IgD-negative memory B cell (primary cell): ENCODE measurements around the gene PRKX. TPM values are rescaled to one million over a fixed set of nuclear protein-coding genes. Genes with fewer than 3 reads are reported as not detected.
"Not testable (repeated sequence)": the region's sequence is repeated elsewhere in the genome, so short reads cannot be mapped to it uniquely, and the experiment has no call there.

Experiments
- H3K27ac Mint-ChIP-seq, 3 donors: one replicate each; pipeline ENCODE4 v1.8.0; 2020 to 2022; ENCODE audit warnings: mild to moderate bottlenecking in 3 of 3, mixed read lengths in 3 of 3, moderate library complexity in 1 of 3
- H3K27me3 Mint-ChIP-seq: one replicate; pipeline ENCODE4 v1.8.0; 2021; ENCODE audit warnings: mixed read lengths
- H3K36me3 Mint-ChIP-seq: one replicate; pipeline ENCODE4 v1.8.0; 2020; ENCODE audit warnings: mild to moderate bottlenecking, mixed read lengths
- H3K4me1 Mint-ChIP-seq, 3 donors: one replicate each; pipeline ENCODE4 v1.8.0; 2020 to 2022; ENCODE audit warnings: mixed read lengths in 3 of 3, mild to moderate bottlenecking in 1 of 3
- H3K4me3 Mint-ChIP-seq, 4 donors: one replicate each; pipeline ENCODE4 v1.8.0; 2020 to 2022; ENCODE audit warnings: mild to moderate bottlenecking in 4 of 4, mixed read lengths in 4 of 4, moderate library complexity in 3 of 4
- H3K9me3 Mint-ChIP-seq, 3 donors: one replicate each; pipeline ENCODE4 v1.8.0; 2020 to 2021; ENCODE audit warnings: mixed read lengths in 3 of 3, mild to moderate bottlenecking in 1 of 3
- polyA plus RNA-seq: library from polyadenylated mRNA; unstranded; fragments of 300-500 nt; fragmentation: Illumina TruSeq; gene quantifications from one replicate; pipeline ENCODE4 v1.2.3, GENCODE V29; 2021

The PRKX gene
- polyA plus RNA-seq, 1 donor from 2014 or later = 73.9 TPM

DNA sequence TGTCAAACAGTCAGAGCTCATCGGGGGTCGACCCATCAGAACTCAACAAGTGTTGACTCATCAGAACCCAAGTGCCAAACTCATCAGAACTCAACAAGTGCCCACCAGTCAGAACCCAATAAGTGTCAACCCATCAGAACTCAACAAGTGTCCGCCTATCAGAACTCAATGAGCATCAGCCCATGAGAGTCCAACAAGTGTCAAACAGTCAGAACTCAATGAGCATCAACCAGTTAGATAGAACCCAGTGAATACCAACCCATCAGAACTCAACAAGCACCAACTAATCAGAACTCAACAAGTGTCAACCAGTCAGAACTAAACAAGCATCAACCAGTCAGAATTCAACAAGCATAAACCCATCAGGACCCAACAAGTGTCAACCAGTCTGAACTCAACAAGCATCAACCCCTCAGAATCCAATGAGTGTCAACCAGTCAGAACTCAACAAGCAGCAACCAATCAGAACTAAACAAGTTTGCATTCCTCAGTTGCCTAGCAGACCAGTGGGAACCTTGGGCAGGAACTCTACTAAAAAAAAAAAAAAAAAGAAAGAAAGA lies 115.3 kb downstream of the PRKX start:
- Mint-ChIP-seq H3K9me3 (peaks cover 5 to 9% (median 8%) of the 10 kb centered on the region in 3 donors), H3K27ac (no peak overlapping the region)

DNA sequence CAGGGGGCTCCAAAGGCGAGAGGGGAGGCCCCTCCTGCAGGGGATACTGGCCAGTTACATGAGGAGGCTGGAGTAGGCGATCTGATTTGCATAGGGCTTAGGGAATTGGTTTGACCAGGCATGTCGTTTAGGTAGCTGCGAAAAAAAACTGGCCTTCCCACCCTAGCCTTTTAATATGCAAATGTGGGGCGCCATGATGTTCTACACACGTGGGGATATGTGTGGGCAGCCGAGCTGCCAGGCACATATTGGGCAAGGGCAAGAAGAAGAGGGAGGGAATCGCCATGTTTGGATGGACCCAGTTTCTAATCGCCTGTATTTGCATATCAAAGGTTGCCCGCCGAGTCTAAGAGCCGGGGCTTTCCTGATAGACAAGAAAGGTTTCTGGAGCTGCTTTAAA lies 121.3 kb downstream of the PRKX start:
- Mint-ChIP-seq H3K4me3 (no peak overlapping the region), H3K4me1 (peaks cover 0 to 3% (median 1%) of the 10 kb centered on the region in 3 donors), H3K36me3 (peaks cover 13% of the 10 kb centered on the region), H3K27ac (no peak overlapping the region), H3K9me3 (peaks cover 0 to 13% (median 3%) of the 10 kb centered on the region in 3 donors), H3K27me3 (no peaks in the 10 kb centered on the region)

More for the DNA sequence above, 115.3 kb downstream of the PRKX start:
- Mint-ChIP-seq H3K4me3 (no peak overlapping the region), H3K36me3 (peaks cover 19% of the 10 kb centered on the region), H3K4me1 (peaks cover 0 to 4% (median 2%) of the 10 kb centered on the region in 3 donors), H3K27me3 (no peaks in the 10 kb centered on the region)

DNA sequence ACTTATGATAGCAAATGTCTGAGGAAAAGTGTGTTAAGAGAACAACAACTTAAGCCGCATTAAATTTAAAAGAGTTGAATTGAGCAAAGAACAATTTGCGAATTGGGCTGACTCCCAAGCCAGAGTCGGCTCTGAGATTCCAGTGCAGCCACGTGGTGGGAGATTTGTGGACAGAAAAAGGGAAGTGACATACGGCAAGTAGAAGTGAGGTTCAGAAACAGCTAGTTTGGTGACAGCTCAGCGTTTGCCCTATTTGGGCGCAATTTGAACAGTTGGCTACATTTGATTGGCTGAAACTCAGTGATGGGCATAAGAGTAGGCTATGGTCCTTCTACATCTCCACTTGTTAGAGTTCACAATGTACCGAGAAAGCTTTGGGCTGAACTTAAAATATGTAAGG lies 124.0 kb downstream of the PRKX start:
- Mint-ChIP-seq H3K9me3 (peaks cover 0 to 13% (median 1%) of the 10 kb centered on the region in 3 donors), H3K36me3 (peaks cover 3% of the 10 kb centered on the region), H3K27ac (no peak overlapping the region), H3K4me1 (peaks cover 0 to 6% (median 4%) of the 10 kb centered on the region in 3 donors), H3K27me3 (no peaks in the 10 kb centered on the region), H3K4me3 (no peak overlapping the region)

DNA sequence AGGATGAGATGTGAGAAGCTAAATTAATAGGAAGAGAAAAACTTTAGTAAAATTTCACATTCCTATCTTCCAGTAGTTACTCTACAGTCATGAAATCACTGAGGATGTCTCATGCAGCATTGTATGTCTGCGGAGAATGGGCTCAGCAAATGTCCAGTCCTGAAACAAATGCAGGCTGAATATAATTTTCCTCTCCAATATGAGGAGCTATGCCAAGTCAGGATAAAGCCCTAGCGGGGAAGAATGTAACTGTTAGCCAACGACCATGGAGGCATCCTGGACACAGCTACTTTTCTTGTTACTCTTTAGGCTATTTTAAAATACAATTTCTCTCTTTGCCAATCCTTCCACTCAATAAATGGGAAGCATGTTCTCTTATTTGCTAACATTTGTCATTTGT lies 127.7 kb downstream of the PRKX start:
- peaks cover 0 to 2% (median 1%) of the 10 kb centered on the region in 3 donors for H3K9me3 Mint-ChIP-seq
- no peak overlapping the region for H3K27ac Mint-ChIP-seq
- peaks cover 0 to 10% (median 9%) of the 10 kb centered on the region in 3 donors for H3K4me1 Mint-ChIP-seq
- no peak overlapping the region for H3K4me3 Mint-ChIP-seq
- peaks cover 2% of the 10 kb centered on the region for H3K36me3 Mint-ChIP-seq
- no peaks in the 10 kb centered on the region for H3K27me3 Mint-ChIP-seq

DNA sequence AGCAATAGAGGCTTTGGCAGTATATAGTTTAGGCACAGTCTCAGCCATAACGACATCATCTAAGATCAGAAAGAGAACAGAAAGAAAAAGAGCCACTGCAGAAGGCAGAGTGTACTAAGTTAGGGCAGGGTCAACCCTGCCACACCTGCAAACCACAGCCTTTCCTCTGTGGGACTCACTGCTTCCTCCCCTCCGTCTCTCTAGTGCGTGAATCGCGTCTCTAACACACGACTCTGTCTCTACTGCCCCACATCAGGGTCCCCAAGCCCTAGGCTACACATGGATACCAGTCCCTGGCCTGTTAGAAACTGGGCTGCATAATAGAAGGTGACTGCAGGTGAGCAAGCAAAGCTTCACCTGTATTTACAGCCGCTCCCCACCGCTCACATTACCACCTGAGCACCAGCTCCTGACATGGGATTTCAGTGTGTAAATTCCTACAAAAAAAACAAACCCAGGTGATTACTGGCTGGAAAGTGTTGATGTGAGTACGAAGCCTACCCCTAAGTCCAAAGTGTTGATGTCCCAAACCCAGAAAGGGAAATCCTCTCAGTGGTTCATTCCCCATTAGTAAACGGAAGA lies 128.9 kb downstream of the PRKX start:
- Mint-ChIP-seq H3K27ac (no peak overlapping the region), H3K27me3 (no peaks in the 10 kb centered on the region), H3K9me3 (peaks cover 0 to 2% (median 1%) of the 10 kb centered on the region in 3 donors), H3K4me1 (peaks cover 0 to 10% (median 9%) of the 10 kb centered on the region in 3 donors), H3K4me3 (peak overlapping the region in 1 of 4 donors; percentile 73), H3K36me3 (peaks cover 3% of the 10 kb centered on the region)

DNA sequence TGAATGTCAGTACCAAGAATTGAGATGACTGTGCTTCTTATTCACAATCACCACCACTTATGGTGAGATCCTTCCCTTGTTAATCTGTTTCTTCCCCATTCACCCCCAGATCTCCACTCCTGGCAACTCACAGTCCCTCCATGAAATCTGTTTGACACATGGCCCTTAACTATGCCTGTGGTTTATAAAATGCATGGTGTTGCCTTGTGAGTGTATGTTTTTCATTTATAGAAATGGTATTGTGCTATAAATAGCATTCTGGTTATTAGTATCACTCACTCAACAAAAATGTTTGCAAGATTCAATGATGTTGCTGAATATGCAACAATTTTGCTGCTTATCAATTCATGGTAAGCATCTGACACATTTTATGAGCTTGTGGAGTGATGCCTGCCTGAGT lies 131.0 kb downstream of the PRKX start:
- no peaks in the 10 kb centered on the region for H3K27me3 Mint-ChIP-seq
- H3K4me3 Mint-ChIP-seq = no peak overlapping the region
- peaks cover 3% of the 10 kb centered on the region for H3K36me3 Mint-ChIP-seq
- H3K4me1 Mint-ChIP-seq = peaks cover 0 to 10% (median 7%) of the 10 kb centered on the region in 3 donors
- peaks cover 0 to 2% (median 1%) of the 10 kb centered on the region in 3 donors for H3K9me3 Mint-ChIP-seq
- H3K27ac Mint-ChIP-seq = no peak overlapping the region

DNA sequence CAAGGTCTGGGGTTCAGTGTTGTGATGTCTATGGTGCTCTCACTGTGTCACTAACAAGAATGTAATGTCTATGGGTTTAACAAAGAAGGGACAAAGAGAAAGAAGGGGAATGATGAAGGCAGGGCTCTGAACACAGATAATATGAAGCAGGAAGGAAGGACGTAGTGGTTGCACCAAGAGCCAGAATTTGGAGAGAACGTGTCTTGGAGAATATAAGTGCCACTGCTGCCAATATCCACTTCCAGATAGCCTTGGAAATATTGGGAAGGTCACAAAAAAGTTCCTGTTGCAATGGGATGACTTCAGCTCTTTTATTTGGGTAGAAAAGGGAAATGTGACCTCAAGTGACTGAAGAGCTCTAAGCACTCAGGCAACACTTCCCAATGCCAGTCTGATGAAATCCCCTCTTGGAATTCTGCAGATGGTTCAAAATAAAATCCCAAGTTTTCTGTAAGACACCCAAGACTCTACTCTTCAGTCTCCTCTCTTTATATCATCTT lies 131.8 kb downstream of the PRKX start:
- Mint-ChIP-seq H3K4me3 (no peak overlapping the region), H3K4me1 (peaks cover 0 to 10% (median 7%) of the 10 kb centered on the region in 3 donors), H3K27me3 (no peaks in the 10 kb centered on the region), H3K9me3 (peaks cover 0 to 2% (median 1%) of the 10 kb centered on the region in 3 donors), H3K36me3 (peaks cover 3% of the 10 kb centered on the region), H3K27ac (no peak overlapping the region)

DNA sequence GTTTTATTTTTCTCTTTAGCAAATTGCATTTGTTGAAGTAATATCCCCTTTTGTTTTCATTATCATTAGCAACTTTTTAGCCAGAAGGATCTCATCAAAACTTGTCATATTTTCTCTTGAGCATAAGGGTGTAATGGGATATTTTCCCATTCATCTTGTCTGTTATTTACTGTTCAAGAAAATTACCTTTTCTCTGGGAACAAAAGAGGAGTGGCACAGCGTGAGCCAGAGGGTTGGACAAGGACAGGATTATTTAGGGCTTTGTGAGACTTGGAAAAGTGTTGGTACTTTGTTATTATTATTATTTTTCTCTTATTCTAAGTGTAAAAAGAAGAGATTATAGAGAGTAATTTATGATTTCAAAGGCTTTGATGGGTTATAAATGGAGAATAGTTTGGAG lies 135.9 kb downstream of the PRKX start:
- H3K4me3 Mint-ChIP-seq = no peak overlapping the region
- H3K27me3 Mint-ChIP-seq = no peaks in the 10 kb centered on the region
- no peak overlapping the region for H3K27ac Mint-ChIP-seq
- H3K4me1 Mint-ChIP-seq = peaks cover 0 to under 1% (median 0%) of the 10 kb centered on the region in 3 donors
- no peaks in the 10 kb centered on the region for H3K9me3 Mint-ChIP-seq
- peaks cover 6% of the 10 kb centered on the region for H3K36me3 Mint-ChIP-seq

DNA sequence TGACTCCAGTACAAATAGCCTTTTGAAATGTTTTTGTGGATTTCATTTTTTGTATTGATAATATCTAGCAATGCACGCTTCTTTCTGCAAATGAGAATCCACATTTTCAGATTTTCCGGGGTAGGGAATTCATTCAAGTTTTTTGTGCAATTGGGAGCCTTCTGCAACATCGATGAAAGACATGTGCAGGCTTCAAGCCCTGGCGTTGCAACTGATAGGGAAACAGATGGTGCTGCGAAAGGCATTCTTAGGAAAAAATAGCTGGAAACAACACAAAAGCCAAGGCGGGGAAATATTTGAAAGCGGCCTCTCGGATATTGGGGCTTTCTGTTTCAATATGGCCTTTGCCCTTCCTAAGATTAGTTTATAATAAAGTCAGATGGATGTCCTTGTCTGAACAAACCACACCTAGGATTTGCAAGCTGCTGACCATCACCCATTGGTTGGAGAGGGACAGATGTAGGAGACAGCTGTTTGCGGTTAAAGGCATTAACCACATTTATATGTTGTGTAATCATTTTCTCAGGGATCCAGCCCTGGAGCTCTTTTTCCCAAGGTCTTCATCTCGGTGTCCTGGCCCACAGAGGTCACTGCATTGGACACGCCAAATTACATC lies 136.5 kb downstream of the PRKX start:
- Mint-ChIP-seq H3K9me3 (peaks cover 0 to 4% (median 0%) of the 10 kb centered on the region in 3 donors), H3K27ac (no peak overlapping the region), H3K36me3 (peaks cover 4% of the 10 kb centered on the region), H3K27me3 (no peaks in the 10 kb centered on the region), H3K4me1 (no peaks in the 10 kb centered on the region), H3K4me3 (no peak overlapping the region)

DNA sequence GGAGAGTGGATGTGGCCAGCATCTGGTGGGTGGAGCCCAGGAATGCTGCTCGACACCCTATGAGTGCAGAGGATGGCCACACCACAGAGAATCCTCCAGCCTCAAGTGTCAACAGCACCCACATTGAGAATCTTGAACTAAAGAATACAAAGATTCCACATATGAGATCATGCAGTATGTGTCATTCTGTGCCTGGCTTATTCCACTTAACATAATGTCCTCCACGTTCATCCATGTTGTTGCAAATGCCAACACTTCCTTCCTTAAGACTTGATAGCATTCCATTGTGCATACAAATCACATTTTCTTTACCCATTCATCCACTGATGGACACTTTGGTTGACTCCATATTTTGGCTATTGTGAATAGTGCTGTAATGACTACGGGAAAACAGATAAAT lies 145.8 kb downstream of the PRKX start:
- Mint-ChIP-seq H3K4me1 (no peaks in the 10 kb centered on the region), H3K27me3 (no peaks in the 10 kb centered on the region), H3K36me3 (no peaks in the 10 kb centered on the region), H3K9me3 (peaks cover 0 to 4% (median 2%) of the 10 kb centered on the region in 3 donors), H3K4me3 (no peak overlapping the region), H3K27ac (no peak overlapping the region)

DNA sequence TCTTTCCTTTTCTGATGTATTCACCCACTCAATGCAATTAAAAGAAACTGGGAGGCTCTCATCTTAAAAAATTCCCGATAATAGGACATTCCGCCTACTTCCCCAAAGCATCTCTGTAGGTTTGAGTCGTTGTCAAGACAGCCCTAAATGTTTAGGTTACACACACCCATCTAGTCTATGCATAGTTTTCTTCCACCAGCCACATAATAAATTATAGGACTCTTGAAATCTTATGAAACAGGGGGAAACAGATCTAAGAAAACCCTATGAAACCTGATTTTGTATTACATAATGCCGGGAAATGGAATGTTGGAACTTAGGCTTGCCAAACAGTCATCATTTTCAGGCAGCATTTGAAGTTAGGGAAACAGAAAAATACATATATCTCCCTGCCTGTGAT lies 150.0 kb downstream of the PRKX start:
- Mint-ChIP-seq H3K27ac (no peak overlapping the region), H3K27me3 (no peaks in the 10 kb centered on the region), H3K4me1 (no peaks in the 10 kb centered on the region), H3K36me3 (no peaks in the 10 kb centered on the region), H3K9me3 (peaks cover 0 to 4% (median 0%) of the 10 kb centered on the region in 3 donors), H3K4me3 (no peak overlapping the region)

DNA sequence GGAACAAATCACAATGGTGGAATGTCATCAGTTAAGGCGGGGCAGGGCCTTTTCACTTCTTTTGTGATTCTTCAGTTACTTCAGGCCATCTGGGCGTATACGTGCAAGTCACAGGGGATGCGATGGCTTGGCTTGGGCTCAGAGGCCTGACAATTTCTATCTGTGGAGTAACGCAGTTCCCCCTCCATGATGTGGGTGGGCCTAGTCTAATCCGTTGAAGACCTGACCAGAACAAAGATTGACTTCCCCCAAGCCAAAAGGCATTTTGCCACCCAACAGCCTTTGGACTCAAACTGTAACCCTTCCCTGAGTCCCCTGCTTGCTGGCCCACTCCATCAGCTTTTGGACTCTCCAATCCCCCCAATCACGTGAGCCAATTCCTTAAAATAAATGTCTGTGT lies 153.4 kb downstream of the PRKX start:
- not testable (repeated sequence) for H3K9me3 Mint-ChIP-seq, H3K27me3 Mint-ChIP-seq, H3K4me1 Mint-ChIP-seq, H3K36me3 Mint-ChIP-seq, H3K4me3 Mint-ChIP-seq, H3K27ac Mint-ChIP-seq
